ENCODE measurements around the gene DLG4. TPM values are rescaled to one million over a fixed set of nuclear protein-coding genes. Genes with fewer than 3 reads are reported as not detected.

Gene DLG4
- total RNA-seq, 2 donors from 2014 or later = 35.1 to 68.5 TPM

DNA sequence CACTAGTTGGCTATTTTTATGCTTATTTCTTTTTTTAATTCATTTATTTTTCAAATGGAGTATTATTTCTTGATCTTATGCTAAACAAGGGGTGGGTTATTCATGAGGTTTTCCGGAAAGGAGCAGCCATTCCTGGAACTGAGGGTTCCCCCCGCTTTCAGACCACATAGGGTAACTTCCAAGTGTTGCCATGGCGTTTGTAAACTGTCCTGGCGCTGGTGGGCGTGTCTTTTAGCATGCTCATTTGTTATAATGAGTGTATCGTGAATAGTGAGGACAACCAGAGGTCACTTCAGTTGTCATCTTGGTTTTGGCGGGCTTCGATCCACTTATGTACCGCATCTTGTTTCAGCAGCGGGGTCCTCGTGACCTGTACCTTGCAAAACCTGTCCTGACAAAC lies 75.4 kb downstream of the DLG4 start:
- no peak overlapping the region for H3K27ac ChIP-seq (ENCODE audit: low read depth, low read length)
- 86% methylated on average over 11 of the region's 11 CpGs for WGBS, 2 experiments (ENCODE audit: insufficient coverage in 1 of 2, insufficient read length in 1 of 2)
- TF ChIP-seq CTCF (conservative IDR thresholded peaks at IDR 0.05) = no peak
- no peaks in the 10 kb centered on the region for H3K36me3 ChIP-seq (ENCODE audit: control insufficient read depth, insufficient read depth, low read length)
- Mint-ChIP-seq H3K27me3 (ENCODE audit: insufficient read depth) (no peaks in the 10 kb centered on the region), H3K36me3 (ENCODE audit: low read depth) (no peaks in the 10 kb centered on the region), H3K9me3 (no peaks in the 10 kb centered on the region), H3K4me1 (peaks cover 26% of the 10 kb centered on the region), H3K27ac (no peak overlapping the region), H3K4me3 (no peak overlapping the region)
- H3K4me3 ChIP-seq (ENCODE audit: low read length) = no peak overlapping the region
- no peak for DNase-seq
- no peaks in the 10 kb centered on the region for H3K27me3 ChIP-seq (ENCODE audit: control insufficient read depth, insufficient read depth, low read length, poor library complexity, severe bottlenecking)
- H3K4me1 ChIP-seq (ENCODE audit: control insufficient read depth, insufficient read depth, low read length) = no peaks in the 10 kb centered on the region
- H3K9me3 ChIP-seq (ENCODE audit: control insufficient read depth, low read length) = no peaks in the 10 kb centered on the region
- no peak overlapping the region for H3K9ac ChIP-seq (ENCODE audit: extremely low read depth, low read length, poor library complexity, severe bottlenecking)

GRCh38 chr17:7141824-7142223 lies 77.8 kb downstream of the DLG4 start:
- DNase-seq = peak; percentile 36
- no peak overlapping the region for H3K27ac Mint-ChIP-seq
- H3K4me3 Mint-ChIP-seq = no peak overlapping the region
- TF ChIP-seq CTCF (conservative IDR thresholded peaks at IDR 0.05) = no peak
- H3K4me1 ChIP-seq (ENCODE audit: control insufficient read depth, insufficient read depth, low read length) = no peaks in the 10 kb centered on the region
- no peaks in the 10 kb centered on the region for H3K36me3 Mint-ChIP-seq (ENCODE audit: low read depth)
- no peaks in the 10 kb centered on the region for H3K27me3 ChIP-seq (ENCODE audit: control insufficient read depth, insufficient read depth, low read length, poor library complexity, severe bottlenecking)
- no peak overlapping the region for H3K4me3 ChIP-seq (ENCODE audit: low read length)
- H3K9ac ChIP-seq (ENCODE audit: extremely low read depth, low read length, poor library complexity, severe bottlenecking) = no peak overlapping the region
- H3K36me3 ChIP-seq (ENCODE audit: control insufficient read depth, insufficient read depth, low read length) = no peaks in the 10 kb centered on the region
- H3K27me3 Mint-ChIP-seq (ENCODE audit: insufficient read depth) = peaks cover 6% of the 10 kb centered on the region
- H3K4me1 Mint-ChIP-seq = peaks cover 26% of the 10 kb centered on the region
- no peaks in the 10 kb centered on the region for H3K9me3 Mint-ChIP-seq
- no peaks in the 10 kb centered on the region for H3K9me3 ChIP-seq (ENCODE audit: control insufficient read depth, low read length)
- H3K27ac ChIP-seq (ENCODE audit: low read depth, low read length) = no peak overlapping the region
- WGBS, 2 experiments (ENCODE audit: insufficient coverage in 1 of 2, insufficient read length in 1 of 2) = 85 to 87% methylated on average over 6 to 10 of the region's 10 CpGs

DNA sequence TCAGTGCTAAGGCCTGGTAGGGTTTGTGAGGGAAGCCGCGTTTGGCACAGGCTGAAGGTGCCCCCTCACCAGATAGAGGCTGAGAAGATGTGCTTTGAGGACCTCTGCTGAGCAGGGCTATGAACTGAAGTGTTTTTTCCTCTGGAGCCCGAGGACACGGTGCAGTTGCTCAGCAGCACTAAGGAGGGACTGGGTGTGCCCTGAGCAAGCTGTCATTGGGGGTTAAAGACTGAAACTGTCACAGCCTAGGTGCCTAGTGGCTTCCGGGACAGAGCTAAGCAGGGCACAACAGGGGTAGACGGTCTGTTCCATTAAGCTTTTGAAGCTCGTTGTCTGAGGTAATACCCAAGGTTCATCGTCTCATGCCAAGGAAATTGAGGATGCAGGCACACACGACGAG lies 80.2 kb downstream of the DLG4 start:
- no peak overlapping the region for H3K4me3 Mint-ChIP-seq
- DNase-seq = no peak
- no peaks in the 10 kb centered on the region for H3K36me3 Mint-ChIP-seq (ENCODE audit: low read depth)
- no peak overlapping the region for H3K27ac Mint-ChIP-seq
- H3K27ac ChIP-seq (ENCODE audit: low read depth, low read length) = no peak overlapping the region
- TF ChIP-seq CTCF (conservative IDR thresholded peaks at IDR 0.05) = no peak
- H3K27me3 Mint-ChIP-seq (ENCODE audit: insufficient read depth) = peaks cover 10% of the 10 kb centered on the region
- no peaks in the 10 kb centered on the region for H3K9me3 Mint-ChIP-seq
- 71 to 81% methylated on average over 8 to 10 of the region's 10 CpGs for WGBS, 2 experiments (ENCODE audit: insufficient coverage in 1 of 2, insufficient read length in 1 of 2)
- H3K4me1 Mint-ChIP-seq = peaks cover 22% of the 10 kb centered on the region
- no peak overlapping the region for H3K9ac ChIP-seq (ENCODE audit: extremely low read depth, low read length, poor library complexity, severe bottlenecking)
- H3K4me1 ChIP-seq (ENCODE audit: control insufficient read depth, insufficient read depth, low read length) = no peaks in the 10 kb centered on the region
- H3K27me3 ChIP-seq (ENCODE audit: control insufficient read depth, insufficient read depth, low read length, poor library complexity, severe bottlenecking) = no peaks in the 10 kb centered on the region
- no peaks in the 10 kb centered on the region for H3K9me3 ChIP-seq (ENCODE audit: control insufficient read depth, low read length)
- H3K4me3 ChIP-seq (ENCODE audit: low read length) = no peak overlapping the region
- no peaks in the 10 kb centered on the region for H3K36me3 ChIP-seq (ENCODE audit: control insufficient read depth, insufficient read depth, low read length)

Data from endodermal cell (in vitro differentiated cells).